Transverse colon (tissue), 3 donors: ENCODE results near the gene KRTAP10-1.

Experiments
- CTCF ChIP-seq, 5 experiments: fragments of 200-600 bp in 3 of 5; fragments of 450-650 bp in 2 of 5; sonication (generic) in 3 of 5; IDR thresholded peaks; 1 replicate in 2 of 5; 2 replicates in 3 of 5; pipeline ENCODE4 v1.5.1; 2016 to 2017; ENCODE audit warnings: antibody characterized with exemption in 5 of 5, inconsistent platforms in 3 of 5, mild to moderate bottlenecking in 2 of 5, moderate library complexity in 1 of 5
- POLR2A ChIP-seq: fragments of 450-650 bp; IDR thresholded peaks from one replicate; pipeline ENCODE4 v1.6.1; 2016; ENCODE audit warnings: antibody characterized with exemption, mild to moderate bottlenecking, moderate library complexity

- TF ChIP-seq CTCF (IDR thresholded peaks at IDR 0.05) (no peak), POLR2A (no peak)
Observed at GRCh38 chr21:44529011-44529421, 11.0 kb downstream of the KRTAP10-1 start.
